Muscle of arm (tissue), 12 donors: ENCODE results near the gene NHLH2. TPM values are rescaled to one million over a fixed set of nuclear protein-coding genes. Genes with fewer than 3 reads are reported as not detected.

Experiments
- DNase-seq: peaks from one replicate; pipeline ENCODE4 v3.0.0-alpha.2; 2013
- polyA plus RNA-seq, 12 donors: library from polyadenylated mRNA; unstranded; fragments of 120-200 nt; gene quantifications; one replicate each; pipeline ENCODE4 v1.2.1, GENCODE V29; 2013; ENCODE audit not compliant: insufficient read length in 12 of 12

The NHLH2 gene
- polyA plus RNA-seq, 12 donors, result 0.06 to 0.17 (median 0.10) TPM; not detected in 8

DNA sequence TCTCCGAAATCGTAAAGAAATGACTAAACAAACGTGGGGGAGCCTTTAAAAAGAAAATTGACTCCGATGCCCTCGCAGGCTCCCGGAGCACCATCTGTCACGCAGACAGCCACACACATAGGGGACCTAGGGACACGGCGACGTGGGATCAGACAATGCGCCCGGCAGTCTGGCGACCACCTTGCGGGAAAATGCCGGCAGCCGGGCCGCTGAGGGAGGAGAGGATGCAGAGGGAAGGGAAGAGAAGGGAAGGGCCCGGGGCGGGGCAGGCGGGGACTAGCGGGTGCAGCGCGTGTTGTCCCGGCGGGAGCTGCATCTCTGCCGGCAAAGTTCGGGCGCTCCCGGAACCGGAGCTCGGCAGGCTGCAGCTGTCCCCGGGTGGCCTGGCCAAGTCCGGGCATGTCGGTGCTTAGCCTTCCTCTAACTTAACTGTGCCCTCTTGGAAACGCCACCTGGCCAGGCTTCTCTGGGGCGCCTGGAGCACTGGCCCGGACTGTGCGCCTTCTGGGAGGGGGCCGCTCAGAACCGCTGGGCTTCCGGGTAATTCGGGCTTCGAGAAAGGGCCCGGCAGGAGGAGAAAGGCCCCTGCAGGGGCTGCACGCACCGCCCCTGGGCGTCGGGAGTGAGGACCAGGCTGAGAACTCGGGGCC lies 1.8 kb downstream of the NHLH2 start:
- DNase-seq, result no peak

DNA sequence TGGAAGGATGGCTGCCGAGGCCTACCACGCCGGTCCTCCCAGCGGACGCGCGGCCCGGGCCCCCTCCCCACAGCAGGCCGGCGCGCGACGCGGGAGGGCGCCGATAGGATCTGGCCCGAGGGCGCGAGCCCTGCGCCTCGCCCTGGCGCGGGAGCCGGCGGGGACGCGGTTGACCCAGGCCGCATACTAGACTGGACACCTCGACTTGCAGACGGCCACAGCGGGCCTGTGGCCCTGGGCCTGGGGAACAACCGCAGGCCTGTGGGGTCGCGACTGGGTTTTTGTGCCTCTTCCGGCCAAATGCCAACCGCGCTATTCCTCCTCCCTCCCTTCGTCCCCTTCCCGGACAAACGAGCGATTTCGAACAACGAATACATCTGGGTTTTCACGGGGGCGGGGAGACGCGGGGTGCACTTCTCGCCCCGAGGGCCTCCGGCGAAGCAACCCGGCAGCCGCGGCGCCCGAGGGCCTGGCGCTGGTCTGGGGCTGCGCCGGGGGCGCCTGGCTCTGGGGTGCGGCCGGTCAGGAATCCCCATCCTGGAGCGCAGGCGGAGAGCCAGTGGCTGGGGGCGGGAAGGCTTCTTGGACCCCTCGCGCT lies 2.4 kb downstream of the NHLH2 start:
- no peak for DNase-seq

DNA sequence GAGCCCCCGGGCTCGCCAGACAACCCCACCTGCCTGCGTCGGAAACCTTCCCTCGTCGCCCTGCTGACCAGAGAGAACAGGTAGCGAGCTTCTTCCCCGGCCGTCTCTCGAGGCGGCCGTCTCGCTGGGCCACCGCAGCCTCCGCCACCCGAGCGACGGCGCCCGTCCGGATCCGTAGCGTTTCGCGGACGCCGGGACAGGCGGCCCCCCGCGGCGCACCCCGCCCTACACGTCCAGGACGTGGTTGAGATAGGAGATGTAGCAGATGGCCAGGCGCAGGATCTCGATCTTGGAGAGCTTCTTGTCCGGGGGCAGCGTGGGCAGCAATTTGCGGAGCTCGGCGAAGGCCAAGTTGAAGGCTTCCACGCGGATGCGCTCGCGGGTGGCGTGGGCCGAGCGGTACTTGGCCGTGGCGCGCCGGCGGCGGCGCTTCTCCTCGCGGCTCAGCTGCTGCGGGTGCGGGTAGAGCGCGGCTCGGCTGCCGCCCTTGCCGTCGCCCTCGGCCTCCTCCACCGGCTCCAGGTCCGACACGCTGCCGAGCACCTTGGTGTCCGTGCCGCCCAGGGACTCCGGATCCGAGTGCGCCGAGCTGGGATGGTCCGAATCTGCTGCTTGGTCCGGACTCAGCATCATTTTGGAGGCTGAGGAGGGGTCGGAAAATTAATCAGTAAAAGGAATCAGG lies 3.0 kb downstream of the NHLH2 start:
- DNase-seq, result no peak

DNA sequence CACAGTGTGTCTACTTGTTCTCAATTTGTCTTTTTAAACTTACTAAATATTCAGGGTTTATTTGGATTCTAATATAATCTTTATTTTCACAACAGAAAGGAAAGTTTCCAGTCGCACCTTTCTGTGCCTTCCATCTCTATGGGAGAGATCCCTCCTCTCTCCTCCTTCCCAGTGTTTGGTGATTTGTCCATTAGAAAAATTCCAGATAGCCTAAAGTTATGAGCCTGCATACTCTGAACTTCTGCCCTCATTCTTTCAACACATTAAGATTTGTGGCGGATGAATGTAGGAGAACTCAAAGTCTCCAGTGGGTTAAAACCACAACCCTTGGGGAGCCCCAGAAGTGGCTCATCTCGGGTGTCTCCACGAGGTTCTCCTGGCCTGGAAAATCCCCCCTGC lies 3.6 kb downstream of the NHLH2 start:
- no peak for DNase-seq

DNA sequence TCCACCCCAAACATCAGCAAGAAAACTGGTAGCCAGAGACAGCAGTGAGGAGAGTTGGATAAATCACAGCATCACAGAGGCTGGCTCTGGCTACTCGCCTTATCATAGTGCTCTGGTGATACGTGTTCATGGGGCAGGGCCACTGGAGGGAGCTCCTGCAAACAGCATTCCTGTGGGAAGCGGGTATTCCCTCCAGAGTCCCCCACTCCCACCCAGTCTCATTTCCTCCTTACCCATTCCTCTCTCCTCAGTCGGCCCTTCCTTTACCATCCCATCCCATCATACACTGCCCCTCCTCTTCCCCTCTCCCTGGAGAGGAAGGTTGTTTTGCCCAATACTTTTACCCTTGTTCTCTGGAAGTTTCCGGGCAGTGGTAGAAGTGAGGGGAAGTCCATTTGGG lies 7.1 kb downstream of the NHLH2 start:
- DNase-seq, result no peak

DNA sequence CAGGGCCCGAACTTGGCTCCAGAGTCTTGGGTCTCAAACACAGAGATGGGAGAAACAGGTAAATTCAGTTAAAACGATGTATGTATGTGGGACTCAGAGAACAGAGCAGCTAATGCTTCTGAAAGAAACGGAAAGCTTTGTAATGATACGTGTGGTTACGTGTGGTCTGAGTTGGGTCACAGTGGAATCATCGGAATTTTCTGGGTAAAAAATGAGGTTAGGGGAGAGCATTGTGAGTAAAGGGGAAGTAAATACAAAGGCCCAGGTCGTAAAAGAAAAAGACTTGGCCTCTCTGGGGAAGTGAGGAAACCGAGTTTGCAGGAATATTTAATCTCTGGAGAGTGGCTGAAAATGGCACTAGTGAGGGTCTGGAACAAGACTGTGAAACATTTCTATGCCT lies 8.3 kb downstream of the NHLH2 start:
- DNase-seq, result no peak

DNA sequence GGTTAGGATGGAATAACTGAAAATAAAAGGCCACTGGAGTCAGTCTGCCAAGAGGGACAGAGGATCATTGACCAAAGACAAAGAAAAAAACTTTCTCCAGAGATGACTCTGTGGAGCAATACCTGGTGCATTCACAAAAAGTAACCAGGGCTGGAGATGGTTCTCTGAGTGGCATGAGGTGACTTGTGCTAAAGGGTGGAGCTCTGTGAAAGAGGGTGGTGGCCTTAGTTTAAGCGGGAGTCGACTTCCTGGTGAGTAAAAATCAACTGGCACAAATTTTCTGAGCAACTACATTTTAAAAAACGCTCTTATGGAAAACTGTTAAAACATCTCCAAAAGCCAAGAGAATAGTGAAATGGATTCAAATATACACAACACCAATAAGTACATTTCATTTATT lies 10.0 kb downstream of the NHLH2 start:
- no peak for DNase-seq

DNA sequence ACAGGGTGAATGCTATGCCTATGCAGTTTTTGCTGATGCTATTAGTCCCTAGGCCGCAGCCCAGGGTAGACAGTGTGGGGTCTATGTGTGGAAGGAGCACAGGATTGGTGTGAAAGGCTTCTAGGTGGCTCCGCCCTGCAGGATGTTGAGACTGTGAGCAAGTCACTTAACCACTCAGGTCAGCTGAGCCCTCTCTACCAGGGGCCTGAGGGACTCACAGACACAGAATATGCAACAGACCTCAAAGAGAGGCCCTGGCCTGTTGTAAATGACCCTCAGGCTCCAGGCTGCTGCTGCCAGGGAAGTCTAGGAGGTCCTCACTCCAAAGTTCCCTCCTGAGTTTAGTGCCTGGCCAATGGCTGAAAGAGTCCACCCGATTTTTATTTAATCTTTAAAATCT lies 11.0 kb downstream of the NHLH2 start:
- no peak for DNase-seq

DNA sequence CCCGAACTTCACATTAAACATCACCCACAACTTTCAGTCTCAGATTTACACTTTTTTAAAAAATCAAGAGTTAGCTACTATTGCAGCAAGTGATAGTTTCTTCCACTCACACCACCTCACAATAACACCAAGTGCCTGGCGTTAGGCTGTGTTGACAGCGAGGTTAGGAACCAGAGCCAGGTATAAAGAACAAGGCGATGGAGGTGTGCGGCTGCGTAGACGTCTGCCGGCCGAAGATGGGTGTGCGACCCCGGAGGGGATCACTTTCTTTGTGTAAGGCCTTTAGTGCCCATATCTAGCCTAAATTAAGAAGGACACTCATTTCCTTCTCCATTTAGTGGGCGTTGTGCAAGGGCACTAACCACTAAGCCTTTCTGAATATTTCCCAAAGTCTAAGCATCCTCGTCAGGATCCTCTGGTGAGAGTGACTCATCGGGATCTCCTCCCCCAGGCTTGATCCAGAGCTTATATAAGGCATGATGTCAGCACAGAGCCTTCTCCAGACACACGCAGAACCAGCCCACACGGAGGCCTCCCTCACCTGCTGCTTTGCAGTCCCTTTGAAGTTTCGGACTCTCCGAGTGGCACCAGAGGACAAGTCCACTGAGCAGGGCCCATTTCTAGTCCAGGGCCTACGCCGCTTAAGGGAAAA lies 11.8 kb downstream of the NHLH2 start:
- no peak for DNase-seq

DNA sequence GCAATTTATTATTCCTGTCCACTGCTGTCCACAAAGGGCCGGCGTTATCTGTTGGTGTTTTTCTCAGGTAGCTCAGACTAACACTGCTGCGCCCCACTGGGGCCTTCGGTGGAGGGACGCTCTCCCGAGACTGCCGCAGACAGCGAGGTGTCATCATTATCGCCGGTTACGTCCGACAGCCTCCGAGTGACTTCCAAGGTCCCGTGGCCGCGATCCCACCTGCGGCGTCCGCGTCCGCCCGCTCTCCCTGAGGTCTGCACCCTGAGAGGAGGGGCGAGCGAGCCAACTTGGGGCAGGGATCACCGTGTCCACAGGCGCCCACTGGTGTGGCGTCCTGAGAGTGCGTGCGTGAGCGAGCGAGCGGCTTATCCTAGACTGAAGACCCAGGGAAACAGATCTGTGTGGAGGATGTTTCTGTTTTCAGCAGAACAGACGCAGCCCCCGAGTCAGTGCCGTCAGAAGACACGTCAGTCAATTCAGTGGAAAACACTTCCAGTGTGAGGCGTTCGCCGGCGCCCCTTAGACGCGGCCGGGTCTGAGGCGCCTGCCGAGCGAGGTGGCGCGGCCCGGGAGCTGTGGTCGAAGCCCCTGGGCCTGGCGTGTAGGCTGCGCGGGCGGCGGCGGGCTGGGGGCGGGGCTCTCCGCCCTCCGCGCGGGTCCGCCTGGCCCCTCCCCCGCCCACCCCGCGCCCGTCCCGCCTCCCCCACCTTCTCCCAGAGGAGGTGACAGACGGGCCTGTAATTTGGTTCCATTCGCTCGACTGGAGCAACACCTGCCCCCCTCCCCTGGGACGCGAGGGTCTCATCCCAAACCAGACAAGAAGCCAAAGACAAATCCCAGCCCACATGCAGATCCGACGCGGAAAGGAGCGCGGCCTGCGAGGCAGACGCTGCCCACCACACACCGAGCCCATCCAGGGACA lies 12.6 kb downstream of the NHLH2 start:
- DNase-seq, result no peak

DNA sequence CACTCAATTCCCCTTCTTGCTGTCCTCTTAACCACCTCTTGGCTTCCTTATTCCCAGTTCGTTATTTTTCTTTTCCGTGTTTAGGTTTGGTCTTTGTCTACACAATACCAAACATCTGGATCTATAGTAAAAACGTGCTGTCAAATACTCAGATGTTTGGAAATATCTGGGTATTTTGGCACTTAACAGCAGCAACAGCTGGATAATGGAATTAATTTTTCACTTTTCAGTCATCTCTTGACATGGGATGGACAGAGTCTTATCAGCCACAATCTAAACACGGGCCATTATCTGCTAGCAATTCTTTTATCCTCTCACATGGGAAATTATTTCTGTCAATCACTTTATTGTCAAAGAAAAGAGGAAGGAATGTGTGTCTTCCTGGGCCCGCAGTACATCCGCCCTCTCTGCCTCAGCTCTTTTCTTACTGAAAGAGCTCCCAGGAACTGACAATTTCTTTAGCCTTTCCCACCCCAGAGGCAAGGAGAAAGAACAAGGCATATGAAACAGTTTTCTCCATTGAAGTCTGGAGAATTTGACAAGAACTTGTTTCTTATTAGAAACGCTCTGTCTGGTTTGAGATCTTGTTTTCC lies 13.4 kb downstream of the NHLH2 start:
- DNase-seq, result no peak

DNA sequence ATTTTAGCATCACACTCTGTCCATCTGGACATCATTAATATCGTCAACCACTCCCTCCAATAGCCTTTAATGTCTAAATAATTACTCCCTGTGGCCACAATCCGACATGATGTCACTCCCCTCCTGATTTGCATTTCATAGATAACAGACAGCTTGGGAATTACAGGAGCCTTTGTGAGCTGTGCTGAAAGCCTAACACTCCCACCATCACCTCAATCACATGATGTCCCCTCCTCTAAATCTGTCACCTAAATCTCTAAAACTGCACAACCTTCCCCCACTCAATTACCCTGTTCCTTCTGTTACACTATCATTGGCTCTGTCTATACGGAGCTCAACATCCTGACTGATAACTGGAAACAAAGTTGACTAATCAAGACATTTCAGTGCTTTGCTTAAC lies 14.3 kb downstream of the NHLH2 start:
- DNase-seq, result no peak

DNA sequence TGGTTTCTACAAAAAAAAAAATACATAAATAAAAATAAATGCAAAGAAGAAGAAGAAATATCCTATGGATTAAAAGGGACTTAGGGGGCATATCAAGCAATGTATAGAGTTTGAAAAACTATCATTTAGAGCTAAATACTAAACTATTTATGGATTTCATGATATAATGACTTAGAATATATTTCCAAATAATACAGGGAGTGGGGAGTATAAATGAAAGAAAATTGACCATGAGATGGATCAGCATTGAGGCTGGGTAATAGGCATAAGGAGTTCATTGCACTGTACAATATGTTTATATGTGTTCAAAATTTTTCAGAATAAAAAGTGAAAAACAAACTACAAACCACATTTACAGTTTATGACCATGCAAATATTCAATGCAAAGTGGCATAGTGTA lies 18.8 kb downstream of the NHLH2 start:
- no peak for DNase-seq

DNA sequence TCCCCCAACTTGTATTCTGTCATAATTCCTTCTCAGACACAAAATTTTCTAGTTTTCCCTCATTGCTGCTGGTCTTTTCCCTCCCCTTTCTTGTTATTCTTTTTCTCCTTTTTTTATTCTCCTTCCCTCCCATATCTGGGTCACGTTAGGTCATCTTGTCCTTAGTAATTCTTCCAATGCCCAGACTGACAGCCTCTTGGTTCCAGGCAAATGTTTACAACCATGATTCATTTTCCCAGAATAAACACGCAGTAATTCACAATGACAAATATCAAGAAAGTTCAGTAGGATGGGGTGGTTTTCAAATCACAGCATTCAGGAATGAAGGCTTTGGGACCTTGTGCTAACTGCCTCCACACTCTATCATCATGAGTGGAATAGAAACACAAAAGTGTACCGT lies 25.2 kb downstream of the NHLH2 start:
- no peak for DNase-seq

DNA sequence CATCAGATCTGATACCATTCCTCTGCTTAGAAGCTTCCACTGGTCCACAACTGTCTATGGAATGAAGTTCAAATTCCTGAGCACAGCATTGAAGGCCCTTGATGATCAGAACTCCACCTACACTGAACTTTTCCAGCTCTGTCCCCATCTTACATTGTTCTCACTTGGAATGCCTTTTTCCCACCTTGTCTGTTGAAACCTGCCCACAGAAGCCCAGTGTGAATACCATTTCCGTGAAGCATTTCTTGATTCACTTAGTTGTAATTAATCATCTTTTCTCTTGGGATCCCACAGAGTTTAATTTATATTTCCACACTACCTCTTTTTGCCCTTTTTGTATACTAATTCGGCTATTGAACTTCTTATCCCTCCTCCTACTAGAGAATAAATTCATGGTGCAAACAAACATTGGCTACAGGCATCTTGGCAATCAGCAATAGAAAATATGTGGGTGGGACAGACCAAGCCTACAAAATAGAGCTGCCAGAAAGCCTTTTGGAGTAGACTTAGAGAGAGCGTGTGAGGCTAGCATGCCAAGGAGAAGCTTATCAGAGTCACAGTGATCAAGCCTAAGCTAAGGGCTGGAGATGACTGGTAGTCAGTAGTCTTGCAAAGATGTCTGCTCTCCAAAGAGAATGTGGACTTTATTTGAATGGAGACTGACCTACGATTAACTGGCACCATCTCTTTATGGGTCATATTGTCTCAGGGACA lies 26.1 kb downstream of the NHLH2 start:
- DNase-seq, result no peak

DNA sequence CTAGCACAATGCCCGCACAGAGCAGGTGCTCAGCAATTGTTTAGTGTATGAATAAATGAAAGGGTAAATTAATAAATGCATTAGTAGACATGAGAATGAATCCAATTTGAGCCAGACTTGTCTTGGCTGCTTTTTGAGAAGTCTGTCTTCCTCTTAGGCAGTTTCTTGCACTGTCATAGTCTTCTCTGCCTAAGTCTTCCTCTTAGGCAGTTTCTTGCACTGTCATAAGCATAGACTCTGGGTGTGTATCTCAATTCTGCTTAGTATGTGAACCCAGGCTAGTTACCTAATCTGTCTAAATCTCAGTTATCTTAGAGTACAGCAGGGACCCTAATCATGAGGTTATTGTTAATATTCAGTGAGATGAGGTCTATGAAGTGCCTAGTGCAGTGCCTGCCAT lies 27.2 kb downstream of the NHLH2 start:
- DNase-seq, result no peak

DNA sequence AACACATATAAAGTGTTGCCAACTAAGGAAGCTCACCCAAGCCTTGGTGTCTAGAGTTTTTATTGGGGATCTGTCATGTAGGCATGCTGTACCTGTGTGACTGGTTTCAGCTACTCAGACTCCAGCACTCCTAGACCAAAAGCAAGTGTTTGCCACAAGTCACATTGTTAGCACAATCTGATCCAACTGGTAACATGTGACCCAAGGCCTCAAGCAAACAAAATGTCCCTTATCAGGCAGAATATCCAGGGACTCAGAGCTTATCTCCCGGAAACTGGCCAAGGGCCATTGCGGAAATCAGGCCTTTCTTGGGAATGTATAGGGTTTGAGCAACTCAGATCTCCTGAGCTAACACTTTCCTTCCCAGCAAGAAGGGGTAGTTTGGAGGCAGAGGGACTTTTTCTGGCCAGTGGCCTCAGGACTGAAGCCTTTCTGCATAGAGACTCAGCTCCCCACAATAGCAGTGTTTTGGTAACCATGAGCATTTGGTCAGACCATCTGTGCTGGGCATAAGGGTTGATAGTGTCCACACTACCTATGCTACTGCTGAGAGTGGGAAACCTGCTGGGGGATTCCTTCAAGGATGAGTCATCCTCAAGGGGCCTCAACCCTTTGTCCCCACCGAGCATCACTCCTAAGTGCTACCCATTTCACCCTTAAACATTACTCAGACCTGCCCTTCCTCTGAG lies 29.6 kb downstream of the NHLH2 start:
- DNase-seq, result no peak

DNA sequence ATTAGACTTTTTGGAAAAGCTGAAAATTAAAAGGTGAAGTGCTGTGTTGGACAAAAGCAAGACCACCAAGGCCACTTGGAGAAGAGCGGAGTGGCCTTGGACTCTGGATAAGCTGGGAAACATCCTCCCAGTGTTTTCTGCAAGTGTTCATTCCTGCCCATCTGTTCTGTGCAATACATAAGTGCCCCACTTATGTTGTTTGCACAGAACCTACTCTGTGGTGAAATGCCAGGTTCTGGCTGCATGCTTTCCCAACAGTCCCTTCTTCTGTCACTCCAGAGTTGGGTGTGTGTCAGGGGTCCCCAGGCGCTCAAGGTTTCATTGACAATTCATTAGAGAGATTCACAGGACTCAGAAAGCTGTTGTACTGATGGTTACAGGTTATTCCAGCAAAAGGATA lies 30.3 kb downstream of the NHLH2 start:
- DNase-seq, result no peak

DNA sequence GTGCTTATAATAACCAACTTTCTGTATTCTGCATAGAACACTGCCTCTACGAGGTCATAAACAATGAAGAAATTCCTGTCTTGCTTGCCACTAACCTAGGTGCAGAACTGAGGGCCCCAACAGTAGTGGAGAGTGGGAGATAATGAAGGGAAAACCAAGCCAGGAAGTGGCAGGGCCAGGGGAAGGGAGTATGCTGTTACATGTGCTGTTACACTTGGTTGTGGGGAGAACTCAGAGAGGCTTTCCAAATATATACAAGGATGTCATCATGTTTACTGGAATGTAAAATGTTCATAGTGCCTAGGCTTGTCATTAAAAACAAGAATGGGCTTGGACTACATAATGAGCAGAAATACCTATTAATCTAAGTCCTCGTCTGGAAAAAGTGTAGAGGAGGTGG lies 31.1 kb downstream of the NHLH2 start:
- DNase-seq, result no peak

DNA sequence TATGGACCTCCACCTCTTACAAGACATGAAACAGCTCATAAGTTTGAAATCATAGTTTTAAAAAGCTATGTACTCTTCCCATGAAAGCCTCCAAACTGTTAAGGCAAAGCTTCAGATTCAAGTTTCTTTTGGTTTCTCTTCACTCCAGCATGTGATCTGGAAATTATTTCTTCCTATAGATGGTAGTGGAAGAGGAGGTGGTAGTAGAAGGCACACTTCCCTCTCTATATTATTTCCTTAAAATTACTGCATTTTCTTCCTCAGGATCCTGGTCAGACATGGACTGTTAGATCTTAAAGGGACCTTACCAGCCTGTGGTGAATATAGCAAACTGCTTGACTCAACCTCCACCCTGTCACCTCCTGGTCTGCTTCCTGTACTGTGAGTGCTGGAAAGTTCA lies 31.9 kb downstream of the NHLH2 start:
- DNase-seq, result no peak
